GM18507 (cell line): ENCODE results near the gene ZDHHC17.

Experiments used
- DNase-seq: peaks from one replicate; pipeline ENCODE4 v3.0.0; 2011; ENCODE audit warnings: low read depth; ENCODE audit not compliant: insufficient read length; ENCODE audit errors: extremely low spot score
- FAIRE-seq: peaks from 2 replicates; lab custom pipeline; 2011; peaks lifted over from hg19 to GRCh38; lab: Jason Lieb, UNC

Gene ZDHHC17

GRCh38 chr12:76896274-76896673, 132.4 kb downstream of the ZDHHC17 start:
- no peak for FAIRE-seq
- no peak for DNase-seq

GRCh38 chr12:76898442-76898841, 134.5 kb downstream of the ZDHHC17 start:
- DNase-seq = no peak
- FAIRE-seq = no peak

- no peak for FAIRE-seq
- DNase-seq = no peak
These were observed 135.6 kb downstream of the ZDHHC17 start for GRCh38 chr12:76899522-76899921.

- no peak for DNase-seq
- peak; percentile 5 for FAIRE-seq
These were observed 137.9 kb downstream of the ZDHHC17 start for GRCh38 chr12:76901628-76902380.
